ENCODE data around the gene MRPL55. TPM values are rescaled to one million over a fixed set of nuclear protein-coding genes. Genes with fewer than 3 reads are reported as not detected.

Gene MRPL55
- total and polyA plus RNA-seq, 2 of the 13 experiments (the other 11 are each of a cell fraction or from before 2014, with no cell fraction given) = 58.6 to 92.9 TPM

GRCh38 chr1:228109073-228109961 lies at the start of gene MRPL55 (continued):
- TF ChIP-seq ARID3A (IDR thresholded peaks at IDR 0.05; ENCODE audit: low read depth, low read length) = peak; percentile 41; the same call in 1 of the 2 replicates
- TF ChIP-seq, protein P1, sequence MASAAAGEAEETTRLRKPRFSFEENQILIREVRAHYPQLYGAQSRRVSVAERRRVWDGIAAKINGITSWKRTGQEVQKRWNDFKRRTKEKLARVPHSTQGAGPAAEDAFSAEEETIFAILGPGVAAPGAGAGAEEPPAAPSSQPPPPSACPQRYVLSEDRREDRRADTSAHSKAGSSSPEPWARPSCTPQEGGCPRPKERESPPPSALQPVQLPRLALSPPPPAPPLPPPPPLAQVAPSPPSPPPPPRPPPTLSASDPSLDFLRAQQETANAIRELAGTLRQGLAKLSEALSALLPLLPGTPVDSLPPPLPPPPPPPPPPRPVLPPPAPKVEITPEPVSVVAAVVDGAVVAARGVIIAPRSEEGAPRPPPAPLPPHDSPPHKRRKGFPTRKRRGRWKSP (CRISPR knock-in tag; IDR thresholded peaks at IDR 0.05) = peak; percentile 75; the same call in 1 of the 2 replicates
- TF ChIP-seq, protein P2, sequence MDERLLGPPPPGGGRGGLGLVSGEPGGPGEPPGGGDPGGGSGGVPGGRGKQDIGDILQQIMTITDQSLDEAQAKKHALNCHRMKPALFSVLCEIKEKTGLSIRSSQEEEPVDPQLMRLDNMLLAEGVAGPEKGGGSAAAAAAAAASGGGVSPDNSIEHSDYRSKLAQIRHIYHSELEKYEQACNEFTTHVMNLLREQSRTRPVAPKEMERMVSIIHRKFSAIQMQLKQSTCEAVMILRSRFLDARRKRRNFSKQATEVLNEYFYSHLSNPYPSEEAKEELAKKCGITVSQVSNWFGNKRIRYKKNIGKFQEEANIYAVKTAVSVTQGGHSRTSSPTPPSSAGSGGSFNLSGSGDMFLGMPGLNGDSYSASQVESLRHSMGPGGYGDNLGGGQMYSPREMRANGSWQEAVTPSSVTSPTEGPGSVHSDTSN (CRISPR knock-in tag; IDR thresholded peaks at IDR 0.05) = no peak
- no peak for TF ChIP-seq HOXA9 (CRISPR knock-in tag; IDR thresholded peaks at IDR 0.05; ENCODE audit: borderline replicate concordance)
- TF ChIP-seq ZNF362 (CRISPR knock-in tag; IDR thresholded peaks at IDR 0.05; ENCODE audit: borderline replicate concordance) = 0 out of 2 replicates have a peak, but pooled peaks have one; percentile 28
- TF ChIP-seq DZIP1 (CRISPR knock-in tag; IDR thresholded peaks at IDR 0.05) = no peak
- TF ChIP-seq ZSCAN12 (CRISPR knock-in tag; IDR thresholded peaks at IDR 0.05) = 0 out of 2 replicates have a peak, but pooled peaks have one; percentile 5
- TF ChIP-seq MAF1 (CRISPR knock-in tag; IDR thresholded peaks at IDR 0.05; ENCODE audit: borderline replicate concordance) = no peak
- no peak for TF ChIP-seq FIP1L1 (IDR thresholded peaks at IDR 0.05; ENCODE audit: borderline replicate concordance, insufficient read depth, low read depth, low read length)
- TF ChIP-seq, protein P3, sequence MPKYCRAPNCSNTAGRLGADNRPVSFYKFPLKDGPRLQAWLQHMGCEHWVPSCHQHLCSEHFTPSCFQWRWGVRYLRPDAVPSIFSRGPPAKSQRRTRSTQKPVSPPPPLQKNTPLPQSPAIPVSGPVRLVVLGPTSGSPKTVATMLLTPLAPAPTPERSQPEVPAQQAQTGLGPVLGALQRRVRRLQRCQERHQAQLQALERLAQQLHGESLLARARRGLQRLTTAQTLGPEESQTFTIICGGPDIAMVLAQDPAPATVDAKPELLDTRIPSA (CRISPR knock-in tag; IDR thresholded peaks at IDR 0.05; ENCODE audit: borderline replicate concordance) = no peak
- TF ChIP-seq TEAD3 (CRISPR knock-in tag; optimal IDR thresholded peaks at IDR 0.05; ENCODE audit: borderline replicate concordance) = peak; percentile 87
- peak; percentile 90 for TF ChIP-seq YEATS4 (CRISPR knock-in tag; IDR thresholded peaks at IDR 0.05; ENCODE audit: borderline replicate concordance)
- no peak for TF ChIP-seq ZNF841 (CRISPR knock-in tag; IDR thresholded peaks at IDR 0.05; ENCODE audit: borderline replicate concordance)
- no peak for TF ChIP-seq MZF1 (CRISPR knock-in tag; IDR thresholded peaks at IDR 0.05; ENCODE audit: borderline replicate concordance)
- TF ChIP-seq ZFP82 (CRISPR knock-in tag; IDR thresholded peaks at IDR 0.05; ENCODE audit: borderline replicate concordance) = peak; percentile 99
- TF ChIP-seq ZNF878 (CRISPR knock-in tag; IDR thresholded peaks at IDR 0.05) = peak; percentile 67; the same call in 1 of the 2 replicates
- TF ChIP-seq CBFB (CRISPR knock-in tag; IDR thresholded peaks at IDR 0.05) = peak; percentile 90
- no peak for TF ChIP-seq MATR3 (CRISPR knock-in tag; IDR thresholded peaks at IDR 0.05)

All from HepG2 (cell line).